Progenitor cell of endocrine pancreas (in vitro differentiated cells): ENCODE measurements around the gene STPG4. TPM values are rescaled to one million over a fixed set of nuclear protein-coding genes. Genes with fewer than 3 reads are reported as not detected.

ENCODE experiments used
- DNase-seq: peaks from one replicate; pipeline ENCODE4 v3.0.0; 2021; ENCODE audit warnings: low spot score; ENCODE audit not compliant: unreplicated experiment
- H3K27ac Mint-ChIP-seq: 2 replicates; pipeline ENCODE4 v1.8.0; 2021; ENCODE audit warnings: mild to moderate bottlenecking, moderate library complexity, mixed read lengths
- H3K27me3 Mint-ChIP-seq: 2 replicates; pipeline ENCODE4 v1.8.0; 2021; ENCODE audit warnings: mixed read lengths
- H3K36me3 Mint-ChIP-seq: 2 replicates; pipeline ENCODE4 v1.8.0; 2022; ENCODE audit warnings: mixed read lengths; ENCODE audit not compliant: insufficient read depth
- H3K4me1 Mint-ChIP-seq: 2 replicates; pipeline ENCODE4 v1.8.0; 2021; ENCODE audit warnings: low read depth, mixed read lengths
- H3K4me3 Mint-ChIP-seq: 2 replicates; pipeline ENCODE4 v1.8.0; 2021; ENCODE audit warnings: low read depth, mild to moderate bottlenecking, moderate library complexity, mixed read lengths
- H3K9me3 Mint-ChIP-seq: 2 replicates; pipeline ENCODE4 v1.8.0; 2021; ENCODE audit warnings: low read depth, mixed read lengths
- total RNA-seq: library from RNA; stranded (reverse); gene quantifications from 2 replicates; pipeline ENCODE4 v1.2.1, GENCODE V29; 2021
- TF ChIP-seq, protein P1 (sequence below): fragments of 200-600 bp; sonication (generic); IDR thresholded peaks from one replicate; pipeline ENCODE4 v1.5.0; 2021; ENCODE audit warnings: antibody characterized with exemption, mild to moderate bottlenecking; ENCODE audit not compliant: unreplicated experiment

Gene STPG4
- total RNA-seq, 1 donor from 2014 or later = 0.34 TPM

DNA sequence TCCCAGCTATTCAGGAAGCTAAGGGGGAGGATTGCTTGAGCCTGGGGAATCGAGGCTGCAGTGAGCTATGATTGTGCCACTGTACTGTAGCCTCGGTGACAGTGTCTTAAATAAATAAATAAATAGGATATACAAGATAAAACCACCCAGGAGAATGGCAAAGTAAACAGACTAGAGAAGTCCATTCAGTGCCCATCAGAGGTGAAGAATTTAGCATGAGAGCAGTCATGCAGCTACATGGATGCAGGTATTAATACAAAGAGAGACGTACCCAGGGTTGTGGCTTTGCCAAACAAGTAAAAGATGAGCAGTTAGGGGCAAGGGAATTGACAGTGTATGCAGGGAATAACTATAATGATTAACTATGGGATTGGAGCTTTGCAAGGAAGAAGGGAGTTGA, 8.1 kb downstream of the STPG4 start:
- H3K4me1 Mint-ChIP-seq = no peaks in the 10 kb centered on the region
- no peak overlapping the region for H3K27ac Mint-ChIP-seq
- H3K4me3 Mint-ChIP-seq = no peak overlapping the region
- TF ChIP-seq, protein P1, sequence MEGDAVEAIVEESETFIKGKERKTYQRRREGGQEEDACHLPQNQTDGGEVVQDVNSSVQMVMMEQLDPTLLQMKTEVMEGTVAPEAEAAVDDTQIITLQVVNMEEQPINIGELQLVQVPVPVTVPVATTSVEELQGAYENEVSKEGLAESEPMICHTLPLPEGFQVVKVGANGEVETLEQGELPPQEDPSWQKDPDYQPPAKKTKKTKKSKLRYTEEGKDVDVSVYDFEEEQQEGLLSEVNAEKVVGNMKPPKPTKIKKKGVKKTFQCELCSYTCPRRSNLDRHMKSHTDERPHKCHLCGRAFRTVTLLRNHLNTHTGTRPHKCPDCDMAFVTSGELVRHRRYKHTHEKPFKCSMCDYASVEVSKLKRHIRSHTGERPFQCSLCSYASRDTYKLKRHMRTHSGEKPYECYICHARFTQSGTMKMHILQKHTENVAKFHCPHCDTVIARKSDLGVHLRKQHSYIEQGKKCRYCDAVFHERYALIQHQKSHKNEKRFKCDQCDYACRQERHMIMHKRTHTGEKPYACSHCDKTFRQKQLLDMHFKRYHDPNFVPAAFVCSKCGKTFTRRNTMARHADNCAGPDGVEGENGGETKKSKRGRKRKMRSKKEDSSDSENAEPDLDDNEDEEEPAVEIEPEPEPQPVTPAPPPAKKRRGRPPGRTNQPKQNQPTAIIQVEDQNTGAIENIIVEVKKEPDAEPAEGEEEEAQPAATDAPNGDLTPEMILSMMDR = no peak
- no peak for DNase-seq
- H3K9me3 Mint-ChIP-seq = no peaks in the 10 kb centered on the region
- H3K36me3 Mint-ChIP-seq = peaks cover 24% of the 10 kb centered on the region
- H3K27me3 Mint-ChIP-seq = no peaks in the 10 kb centered on the region

DNA sequence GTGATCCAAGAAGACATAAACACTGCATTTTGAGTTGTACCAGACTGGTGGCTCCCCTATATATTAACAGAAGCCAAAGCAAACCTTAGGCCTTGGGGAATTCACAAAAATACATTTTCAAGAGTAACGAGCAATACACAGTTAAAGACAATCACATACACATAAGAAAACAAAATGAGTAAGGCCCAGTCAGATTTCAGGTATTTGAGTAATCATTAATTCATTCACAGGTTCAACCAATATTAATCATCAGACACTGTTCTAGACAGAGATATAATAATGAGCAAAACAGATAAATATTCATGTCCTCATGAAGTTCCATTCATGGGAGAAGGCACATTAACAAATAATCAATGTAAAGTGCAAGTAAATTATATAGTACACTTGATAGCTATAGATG, 9.6 kb downstream of the STPG4 start:
- Mint-ChIP-seq H3K4me1 (no peaks in the 10 kb centered on the region), H3K36me3 (peaks cover 25% of the 10 kb centered on the region), H3K27ac (no peak overlapping the region), H3K9me3 (no peaks in the 10 kb centered on the region), H3K27me3 (no peaks in the 10 kb centered on the region), H3K4me3 (no peak overlapping the region)
- TF ChIP-seq, protein P1 = no peak
- no peak for DNase-seq

DNA sequence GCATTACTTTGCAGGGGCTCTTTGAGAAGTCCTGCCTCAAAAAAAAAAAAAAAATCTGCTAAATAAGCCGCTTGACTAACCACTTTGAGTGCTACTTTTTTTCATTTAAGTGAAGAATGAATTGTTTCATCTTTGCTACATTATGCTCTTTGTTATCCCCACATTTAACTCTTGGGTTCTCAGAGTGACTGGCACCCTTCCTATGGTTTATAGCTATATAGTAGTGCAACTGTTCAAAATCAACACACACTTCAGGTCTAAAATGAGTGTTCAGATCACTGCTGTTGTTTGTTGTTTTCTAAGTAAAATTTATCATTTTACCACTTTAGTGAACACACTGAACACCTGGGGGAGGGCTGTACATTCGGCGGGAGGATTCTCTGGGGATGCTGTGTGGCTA, 13.6 kb downstream of the STPG4 start:
- H3K27me3 Mint-ChIP-seq = no peaks in the 10 kb centered on the region
- H3K36me3 Mint-ChIP-seq = peaks cover 31% of the 10 kb centered on the region
- H3K4me3 Mint-ChIP-seq = no peak overlapping the region
- no peaks in the 10 kb centered on the region for H3K4me1 Mint-ChIP-seq
- peaks cover 14% of the 10 kb centered on the region for H3K9me3 Mint-ChIP-seq
- no peak for DNase-seq
- no peak overlapping the region for H3K27ac Mint-ChIP-seq
- TF ChIP-seq, protein P1 = no peak

DNA sequence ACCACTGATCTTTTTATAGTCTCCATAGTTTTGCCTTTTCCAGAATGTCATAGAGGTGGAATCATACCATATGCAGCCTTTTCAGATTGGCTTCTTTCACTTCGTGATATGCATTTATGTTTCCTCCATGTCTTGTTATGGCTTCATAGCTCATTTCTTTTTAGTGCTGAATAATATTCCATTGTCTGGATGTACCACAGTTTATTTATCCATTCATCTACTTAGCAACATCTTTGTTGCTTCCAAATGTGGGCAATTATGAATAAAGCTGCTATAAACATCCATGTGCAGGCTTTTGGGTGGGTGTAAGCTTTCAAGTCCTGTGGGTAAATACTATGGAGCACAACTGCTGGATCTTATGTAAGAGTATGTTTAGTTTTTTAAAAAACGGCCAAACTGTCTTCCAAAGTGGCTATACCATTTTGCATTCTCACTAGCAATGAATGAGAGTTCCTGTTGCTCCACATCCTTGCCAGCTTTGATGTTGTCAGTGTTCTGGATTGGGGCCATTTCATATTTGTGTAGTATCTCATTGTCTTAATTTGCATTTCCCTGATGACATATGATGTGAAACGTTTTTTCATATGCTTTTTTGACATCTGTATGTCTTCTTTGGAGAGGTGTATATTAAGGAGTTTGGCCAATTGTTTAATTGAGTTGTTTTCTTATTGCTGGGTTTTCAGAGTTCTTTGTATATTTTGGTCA, 20.6 kb downstream of the STPG4 start:
- Mint-ChIP-seq H3K4me1 (no peaks in the 10 kb centered on the region), H3K4me3 (no peak overlapping the region), H3K27me3 (no peaks in the 10 kb centered on the region), H3K36me3 (peaks cover 20% of the 10 kb centered on the region), H3K27ac (no peak overlapping the region), H3K9me3 (peaks cover 31% of the 10 kb centered on the region)
- TF ChIP-seq, protein P1 = no peak
- no peak for DNase-seq

DNA sequence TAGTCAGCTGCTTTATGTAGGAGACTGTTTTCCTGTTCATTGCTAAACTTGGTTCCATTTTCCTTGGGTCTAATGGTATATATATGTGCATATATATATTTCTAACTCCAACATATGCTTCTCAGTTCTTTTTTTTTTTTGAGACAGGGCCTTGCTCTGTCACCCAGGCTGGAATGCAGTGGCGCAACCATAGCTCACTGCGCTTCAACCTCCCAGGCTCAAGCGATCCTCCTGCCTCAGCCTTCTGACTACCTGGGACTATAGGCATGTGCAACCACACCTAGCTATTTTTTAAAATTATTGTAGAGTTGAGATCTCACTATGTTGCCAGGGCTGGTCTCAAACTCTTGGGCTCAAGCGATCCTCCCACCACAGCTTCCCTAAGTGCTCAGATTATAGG, 22.1 kb downstream of the STPG4 start:
- Mint-ChIP-seq H3K4me3 (no peak overlapping the region), H3K36me3 (peaks cover 11% of the 10 kb centered on the region), H3K4me1 (no peaks in the 10 kb centered on the region), H3K27ac (no peak overlapping the region), H3K27me3 (no peaks in the 10 kb centered on the region), H3K9me3 (peaks cover 30% of the 10 kb centered on the region)
- TF ChIP-seq, protein P1 = no peak
- DNase-seq = no peak
